Breast epithelium (tissue), 3 donors: ENCODE data around the gene PRKAB1.

Experiments used
- POLR2A ChIP-seq: fragments of 450-650 bp; IDR thresholded peaks from one replicate; pipeline ENCODE4 v1.6.1; 2016; ENCODE audit warnings: antibody characterized with exemption, mild to moderate bottlenecking, moderate library complexity
- TF ChIP-seq, protein P1 (sequence below), 3 donors: fragments of 450-650 bp; IDR thresholded peaks; one replicate each; pipeline ENCODE4 v1.5.1; 2016 to 2017; ENCODE audit warnings: antibody characterized with exemption in 3 of 3, mild to moderate bottlenecking in 3 of 3, moderate library complexity in 3 of 3

DNA sequence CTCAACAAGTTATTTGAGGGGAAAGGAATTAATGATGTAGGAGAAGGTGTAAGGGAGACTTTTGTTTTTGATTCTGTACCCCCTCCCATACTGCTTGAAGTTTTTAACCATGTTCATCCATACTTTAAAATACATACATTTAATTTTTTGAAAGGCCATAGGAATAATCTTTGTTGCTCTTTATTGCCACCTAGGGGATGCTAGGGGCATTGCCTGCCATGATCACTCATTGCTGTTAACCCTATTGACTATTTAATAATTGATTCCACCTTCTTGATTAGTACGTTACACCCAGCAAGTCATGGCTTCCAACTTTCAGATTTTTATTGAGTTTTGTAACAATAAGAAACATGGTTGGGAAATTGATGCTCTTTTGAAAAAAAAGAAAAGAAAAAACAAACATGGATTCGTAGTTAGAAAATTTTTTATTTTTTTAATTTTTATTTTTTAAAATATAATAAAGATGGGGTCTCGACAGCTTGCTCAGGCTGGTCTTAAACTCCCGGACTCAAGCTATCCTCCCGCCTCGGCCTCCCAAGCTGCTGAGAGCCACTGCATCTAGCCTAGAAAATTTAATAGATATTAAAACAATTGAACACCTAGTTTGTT is 8.5 kb upstream of the PRKAB1 start:
- TF ChIP-seq POLR2A = no peak
- TF ChIP-seq, protein P1, sequence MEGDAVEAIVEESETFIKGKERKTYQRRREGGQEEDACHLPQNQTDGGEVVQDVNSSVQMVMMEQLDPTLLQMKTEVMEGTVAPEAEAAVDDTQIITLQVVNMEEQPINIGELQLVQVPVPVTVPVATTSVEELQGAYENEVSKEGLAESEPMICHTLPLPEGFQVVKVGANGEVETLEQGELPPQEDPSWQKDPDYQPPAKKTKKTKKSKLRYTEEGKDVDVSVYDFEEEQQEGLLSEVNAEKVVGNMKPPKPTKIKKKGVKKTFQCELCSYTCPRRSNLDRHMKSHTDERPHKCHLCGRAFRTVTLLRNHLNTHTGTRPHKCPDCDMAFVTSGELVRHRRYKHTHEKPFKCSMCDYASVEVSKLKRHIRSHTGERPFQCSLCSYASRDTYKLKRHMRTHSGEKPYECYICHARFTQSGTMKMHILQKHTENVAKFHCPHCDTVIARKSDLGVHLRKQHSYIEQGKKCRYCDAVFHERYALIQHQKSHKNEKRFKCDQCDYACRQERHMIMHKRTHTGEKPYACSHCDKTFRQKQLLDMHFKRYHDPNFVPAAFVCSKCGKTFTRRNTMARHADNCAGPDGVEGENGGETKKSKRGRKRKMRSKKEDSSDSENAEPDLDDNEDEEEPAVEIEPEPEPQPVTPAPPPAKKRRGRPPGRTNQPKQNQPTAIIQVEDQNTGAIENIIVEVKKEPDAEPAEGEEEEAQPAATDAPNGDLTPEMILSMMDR (IDR thresholded peaks at IDR 0.05) = peak; percentile 30 to 60 (median 58)
